Endothelial cell of umbilical vein (primary cell): Measurements from ENCODE around the gene NKAIN4. TPM values are rescaled to one million over a fixed set of nuclear protein-coding genes. Genes with fewer than 3 reads are reported as not detected.

Source experiments
- BruUV-seq: library from RNA; stranded (reverse); fragments of 400-500 nt; replicated peaks from 2 replicates; lab custom pipeline; 2021; lab: Mats Ljungman, UMichigan
- CTCF ChIA-PET: fragments of 300-600, 350-600 bp; sonication (Branson Sonifier 250); formaldehyde crosslinking; loops from one replicate; lab custom pipeline; 2021; ENCODE audit warnings: antibody characterized with exemption, inconsistent platforms; lab: Charles Lee
- POLR2A ChIA-PET: fragments of 300-600, 350-600 bp; sonication (Branson Sonifier 250); formaldehyde crosslinking; loops from one replicate; lab custom pipeline; 2021; ENCODE audit warnings: antibody characterized with exemption, inconsistent platforms; lab: Charles Lee
- DNase-seq: peaks from one replicate; pipeline ENCODE4 v3.0.0-alpha.2; 2011; ENCODE audit warnings: low read depth, low spot score
- FAIRE-seq: peaks from 2 replicates; lab custom pipeline; 2011; peaks lifted over from hg19 to GRCh38; lab: Jason Lieb, UNC
- H2AFZ ChIP-seq: 2 replicates; pipeline ENCODE4 v1.6.0; 2012; ENCODE audit warnings: low read depth, low read length, control low read depth, inconsistent platforms
- H3K27ac ChIP-seq: 2 replicates; pipeline ENCODE4 v1.5.1; 2011; ENCODE audit warnings: low read depth, mild to moderate bottlenecking, control low read depth, low read length, moderate library complexity; ENCODE audit not compliant: insufficient read depth
- H3K27me3 ChIP-seq, 2 experiments: 2 replicates each; pipeline versions ENCODE4 v1.6.0 to v1.6.1; 2011; ENCODE audit warnings: low read length in 2 of 2, mixed read lengths in 1 of 2; ENCODE audit not compliant: control insufficient read depth in 2 of 2, insufficient read depth in 2 of 2
- H3K36me3 ChIP-seq, 2 experiments: 2 replicates in 1 of 2; 3 replicates in 1 of 2; pipeline ENCODE4 v1.5.1; 2011; ENCODE audit warnings: low read length in 2 of 2, mild to moderate bottlenecking in 1 of 2, moderate library complexity in 1 of 2; ENCODE audit not compliant: control insufficient read depth in 2 of 2, insufficient read depth in 2 of 2; ENCODE audit errors: extremely low read depth in 1 of 2
- H3K4me1 ChIP-seq: 3 replicates; pipeline ENCODE4 v1.5.1; 2011; ENCODE audit warnings: mild to moderate bottlenecking, low read length; ENCODE audit not compliant: control insufficient read depth, insufficient read depth; ENCODE audit errors: extremely low read depth
- H3K4me2 ChIP-seq: 2 replicates; pipeline ENCODE4 v1.6.1; 2011; ENCODE audit warnings: low read length, control low read depth, mixed read lengths; ENCODE audit not compliant: insufficient read depth
- H3K4me3 ChIP-seq, 3 experiments: fragments of 200-600 bp in 1 of 3; sonication (generic), shearing (Covaris generic) in 1 of 3; replicated peaks in 1 of 3; 2 replicates each; pipeline ENCODE4 v1.5.1; 2011 to 2016; ENCODE audit warnings: control low read depth in 3 of 3, low read length in 3 of 3, mild to moderate bottlenecking in 2 of 3, inconsistent platforms in 1 of 3, low read depth in 1 of 3, moderate library complexity in 1 of 3; ENCODE audit not compliant: insufficient read depth in 1 of 3
- H3K79me2 ChIP-seq: 2 replicates; pipeline ENCODE4 v1.6.0; 2012; ENCODE audit warnings: low read length, inconsistent platforms; ENCODE audit not compliant: control insufficient read depth, insufficient read depth
- H3K9ac ChIP-seq: replicated peaks from 2 replicates; pipeline ENCODE3; 2011; ENCODE audit warnings: low read length, control low read depth; ENCODE audit not compliant: insufficient read depth; ENCODE audit errors: extremely low read depth
- H3K9me1 ChIP-seq: replicated peaks from 3 replicates; pipeline ENCODE4 v1.6.0; 2011; ENCODE audit warnings: mild to moderate bottlenecking, low read length; ENCODE audit not compliant: control insufficient read depth, insufficient read depth; ENCODE audit errors: extremely low read depth
- H3K9me3 ChIP-seq: replicated peaks from 2 replicates; pipeline ENCODE4 v1.5.1; 2012; ENCODE audit warnings: low read length, inconsistent platforms; ENCODE audit not compliant: control insufficient read depth, insufficient read depth
- H4K20me1 ChIP-seq: replicated peaks from 2 replicates; pipeline ENCODE3; 2011; ENCODE audit warnings: mild to moderate bottlenecking, low read length; ENCODE audit not compliant: control insufficient read depth, insufficient read depth; ENCODE audit errors: extremely low read depth
- CTCF ChIP-seq, 2 donors: IDR thresholded peaks; 1 replicate in 1 of 2; 2 replicates in 1 of 2; pipeline ENCODE4 v1.5.1; 2011; ENCODE audit warnings: low read length in 2 of 2, mild to moderate bottlenecking in 2 of 2, moderate library complexity in 2 of 2, control low read depth in 1 of 2, inconsistent platforms in 1 of 2, low read depth in 1 of 2; ENCODE audit not compliant: insufficient read depth in 1 of 2; ENCODE audit errors: extremely low read depth in 1 of 2
- EZH2 ChIP-seq: IDR thresholded peaks from 2 replicates; pipeline ENCODE4 v1.6.1; 2012; ENCODE audit warnings: borderline replicate concordance, low read depth, mild to moderate bottlenecking, moderate library complexity, low read length, inconsistent platforms; ENCODE audit not compliant: severe bottlenecking
- FOS ChIP-seq: IDR thresholded peaks from 2 replicates; pipeline ENCODE4 v1.6.1; 2011; ENCODE audit warnings: mild to moderate bottlenecking, low read length, moderate library complexity, borderline replicate concordance; ENCODE audit not compliant: insufficient read depth
- GATA2 ChIP-seq: IDR thresholded peaks from 2 replicates; pipeline ENCODE4 v1.7.0; 2011; ENCODE audit warnings: low read depth, mild to moderate bottlenecking, moderate library complexity, mixed read lengths, low read length; ENCODE audit not compliant: insufficient read length, insufficient read depth
- JUN ChIP-seq: IDR thresholded peaks from 2 replicates; pipeline ENCODE4 v1.6.1; 2011; ENCODE audit warnings: borderline replicate concordance, low read depth; ENCODE audit not compliant: insufficient read length, insufficient read depth
- MYC ChIP-seq: IDR thresholded peaks from one replicate; pipeline ENCODE4 v1.6.1; 2011; ENCODE audit warnings: mild to moderate bottlenecking, low read depth, low read length
- POLR2A ChIP-seq: IDR thresholded peaks from 2 replicates; pipeline ENCODE4 v1.6.1; 2012; ENCODE audit warnings: low read depth, mild to moderate bottlenecking, control low read depth, low read length
- POLR2AphosphoS5 ChIP-seq: IDR thresholded peaks from 2 replicates; pipeline ENCODE4 v1.6.1; 2012; ENCODE audit warnings: low read depth, mild to moderate bottlenecking, control low read depth, low read length, moderate library complexity; ENCODE audit not compliant: insufficient read depth
- dilution Hi-C: fragments of 300-500 bp; cut with MboI; formaldehyde crosslinking; loops from one replicate; pipeline ENCODE4 v1.15.0; 2019; ENCODE audit warnings: low sequenced_read_pairs; ENCODE audit not compliant: extremely low pct_ligation_motif_present
- intact Hi-C: fragments of 100-400 bp; cut with micrococcal nuclease; formaldehyde crosslinking; loops from one replicate; pipeline ENCODE4 v1.10.0; 2022
- polyA plus RNA-seq, 4 experiments: library from polyadenylated mRNA; depleted of rRNA in 3 of 4; stranded (reverse) in 3 of 4; unstranded in 1 of 4; fragments of >200 nt; gene quantifications; 2 replicates each; pipeline versions ENCODE4 v1.2.1 to v1.2.3, GENCODE V29; 2011 to 2012; ENCODE audit warnings: missing spikeins in 1 of 4
- total RNA-seq: library from RNA; stranded (reverse); gene quantifications from 2 replicates; pipeline ENCODE4 v1.2.3, GENCODE V29; 2021
- TF ChIP-seq, protein P1 (sequence below): IDR thresholded peaks from 2 replicates; pipeline ENCODE4 v1.6.1; 2011; ENCODE audit not compliant: insufficient read depth, insufficient read length

The NKAIN4 gene
- total and polyA plus RNA-seq, 2 donors (not counting 3 experiments of a cell fraction or from before 2014, with no cell fraction given), result 0.04 TPM; not detected in 1

DNA sequence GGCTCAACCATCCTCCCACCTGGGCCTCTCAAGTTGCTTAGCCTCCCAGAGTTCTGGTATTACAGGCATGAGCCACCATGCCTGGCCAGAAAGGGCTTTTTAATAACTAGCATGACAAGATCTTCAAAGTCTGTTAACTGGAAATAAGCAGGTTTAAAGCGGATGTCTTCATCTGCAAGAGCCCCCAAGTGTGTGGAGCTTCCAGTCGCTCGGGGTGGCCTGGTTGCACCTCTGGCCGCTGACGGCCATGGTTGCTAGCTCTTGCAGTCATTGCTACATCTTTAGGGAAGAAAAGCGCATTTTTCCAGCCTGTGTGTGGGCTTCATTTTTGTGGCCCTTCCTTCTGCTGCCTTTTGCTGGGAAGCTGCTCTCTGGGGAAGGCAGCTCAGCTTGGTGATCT lies 26.1 kb upstream of the NKAIN4 start:
- ChIA-PET CTCF (interaction anchor here (3.2 kb wide), 2 partner anchors 29 to 57 kb away, joined by 13 to 22 read pairs; no protein-coding TSS in a partner anchor), POLR2A (no interaction called here)
- Histone ChIP-seq H2AFZ (no peak overlapping the region), H4K20me1 (no peaks in the 10 kb centered on the region), H3K4me3 (no peak overlapping the region), H3K4me1 (no peaks in the 10 kb centered on the region), H3K9me1 (no peaks in the 10 kb centered on the region), H3K27me3 (no peaks in the 10 kb centered on the region), H3K9me3 (no peaks in the 10 kb centered on the region), H3K4me2 (no peak overlapping the region), H3K36me3 (peaks cover 3 to 63% of the 10 kb centered on the region in 2 experiments), H3K27ac (no peak overlapping the region), H3K9ac (no peak overlapping the region), H3K79me2 (peaks cover 21% of the 10 kb centered on the region)
- TF ChIP-seq POLR2AphosphoS5 (no peak), MYC (no peak)
- FAIRE-seq (no peak), DNase-seq (no peak)
- dilution Hi-C loops (no loop called here), intact Hi-C loops (no loop called here)
- BruUV-seq, result no TSS peak

- Histone ChIP-seq H3K9me3 (no peaks in the 10 kb centered on the region), H3K27me3 (no peaks in the 10 kb centered on the region), H3K9me1 (no peaks in the 10 kb centered on the region), H3K4me2 (no peak overlapping the region), H3K79me2 (peaks cover 26% of the 10 kb centered on the region), H3K36me3 (peaks cover 2 to 63% of the 10 kb centered on the region in 2 experiments), H3K4me1 (no peaks in the 10 kb centered on the region), H3K4me3 (no peak overlapping the region), H3K9ac (no peak overlapping the region), H4K20me1 (no peaks in the 10 kb centered on the region), H2AFZ (no peak overlapping the region), H3K27ac (no peak overlapping the region)
- TF ChIP-seq POLR2A, result no peak
- no peak for TF ChIP-seq POLR2AphosphoS5
- no peak for TF ChIP-seq FOS
- no peak for TF ChIP-seq EZH2
- TF ChIP-seq GATA2, result no peak
- TF ChIP-seq, protein P1, sequence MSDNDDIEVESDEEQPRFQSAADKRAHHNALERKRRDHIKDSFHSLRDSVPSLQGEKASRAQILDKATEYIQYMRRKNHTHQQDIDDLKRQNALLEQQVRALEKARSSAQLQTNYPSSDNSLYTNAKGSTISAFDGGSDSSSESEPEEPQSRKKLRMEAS, result no peak
- no peak for TF ChIP-seq CTCF (IDR thresholded peaks at IDR 0.05; ENCODE audit: extremely low read depth in 1 of 2, insufficient read depth in 1 of 2, low read depth in 1 of 2, low read length in 2 of 2)
- no peak for TF ChIP-seq JUN
- TF ChIP-seq MYC, result no peak
- dilution Hi-C loops (no loop called here), intact Hi-C loops (no loop called here)
- BruUV-seq, result no TSS peak
- ChIA-PET POLR2A (no interaction called here), CTCF (interaction anchor here (3.2 kb wide), 2 partner anchors 29 to 56 kb away, joined by 13 to 22 read pairs; no protein-coding TSS in a partner anchor)
- FAIRE-seq, result no peak
- no peak for DNase-seq
Measured at GRCh38 chr20:63279931-63280330, 25.7 kb upstream of the NKAIN4 start.
